Stimulated activated CD8-positive, alpha-beta memory T cell treated with anti-CD3 and anti-CD28 coated beads, Interleukin-7, amount 100 ng/mL, for 24 hours (primary cell): ENCODE measurements around the gene EHMT2.
A peak's percentile ranks its signal among the peaks of the same experiment; 100 is the strongest.

Experiments
- DNase-seq: peaks from one replicate; pipeline ENCODE4 v3.0.0-alpha.2; 2020; ENCODE audit warnings: low read depth

EHMT2 gene

DNA sequence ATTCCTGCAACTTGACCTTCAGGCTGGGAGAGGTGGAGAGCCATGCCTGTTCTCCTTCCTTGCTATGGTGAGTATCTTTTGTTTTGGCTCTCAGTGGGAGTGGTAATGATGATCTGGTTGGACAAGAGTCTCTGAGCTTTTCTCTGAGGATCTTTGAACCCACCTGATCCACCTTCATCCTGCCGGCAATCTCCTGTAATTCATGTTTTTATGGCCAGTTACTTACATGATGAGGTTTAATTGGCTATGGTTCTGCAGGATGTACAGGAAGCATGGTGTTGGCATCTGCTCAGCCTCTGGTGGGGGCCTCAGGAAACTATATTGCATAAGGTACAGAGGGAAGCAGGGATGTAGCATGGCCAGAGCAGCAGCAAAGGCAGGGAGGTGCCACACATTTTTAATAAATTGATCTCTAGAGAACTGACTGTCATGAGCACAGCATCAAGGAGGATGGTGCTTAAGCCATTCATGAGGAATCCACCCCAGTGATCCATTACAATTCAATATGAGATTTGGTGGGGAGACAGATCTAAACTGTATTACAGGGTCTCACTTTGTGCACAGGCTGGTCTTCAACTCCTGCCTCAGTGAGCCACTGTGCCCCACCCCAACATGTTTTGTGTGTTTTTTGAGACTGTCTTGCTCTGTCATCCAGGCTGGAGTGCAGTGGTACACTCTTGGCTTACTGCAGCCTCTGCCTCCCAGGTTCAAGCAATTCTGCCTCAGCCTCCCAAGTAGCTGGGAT, 60.0 kb downstream of the EHMT2 start:
- no peak for DNase-seq

DNA sequence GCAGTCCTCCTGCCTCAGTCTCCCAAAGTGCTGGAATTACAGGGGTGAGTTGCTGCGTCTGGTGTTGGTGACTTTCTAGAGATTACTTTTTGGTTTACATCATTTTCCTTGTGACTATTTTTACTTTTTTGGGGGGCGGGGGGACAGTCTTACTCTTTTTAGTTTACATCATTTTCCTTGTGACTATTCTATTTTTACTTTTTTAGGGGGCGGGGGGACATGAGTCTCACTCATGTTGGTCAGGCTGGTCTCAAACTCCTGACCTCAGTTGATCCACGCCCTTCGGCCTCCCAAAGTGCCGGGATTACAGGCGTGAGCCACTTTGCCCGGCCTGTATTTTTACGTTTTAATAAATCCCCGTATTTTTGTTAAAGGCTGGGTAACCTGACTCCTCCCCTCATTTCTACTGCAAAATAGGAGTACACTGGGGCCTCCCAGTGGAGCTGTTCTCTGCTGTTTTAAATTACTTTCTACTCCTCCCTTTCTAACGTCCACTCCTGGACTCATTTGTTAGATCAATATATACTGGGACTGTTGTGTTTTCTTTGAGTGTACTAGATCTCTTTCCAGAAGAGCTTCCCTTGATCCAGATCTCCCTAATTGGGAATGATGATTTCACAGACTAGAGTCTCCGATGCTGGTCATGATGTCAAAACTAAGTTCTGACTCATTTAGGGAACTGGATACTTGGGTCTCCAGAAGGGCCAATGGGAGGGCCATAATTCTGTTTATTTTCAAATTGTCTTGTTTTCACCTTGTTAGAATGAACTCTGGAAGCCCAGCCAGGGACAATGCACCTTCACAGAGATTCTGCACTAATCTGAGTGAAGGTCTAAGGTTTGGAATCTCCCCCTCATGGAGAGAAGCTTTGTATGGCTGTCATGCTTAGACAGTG, 60.8 kb downstream of the EHMT2 start:
- DNase-seq, result no peak

DNA sequence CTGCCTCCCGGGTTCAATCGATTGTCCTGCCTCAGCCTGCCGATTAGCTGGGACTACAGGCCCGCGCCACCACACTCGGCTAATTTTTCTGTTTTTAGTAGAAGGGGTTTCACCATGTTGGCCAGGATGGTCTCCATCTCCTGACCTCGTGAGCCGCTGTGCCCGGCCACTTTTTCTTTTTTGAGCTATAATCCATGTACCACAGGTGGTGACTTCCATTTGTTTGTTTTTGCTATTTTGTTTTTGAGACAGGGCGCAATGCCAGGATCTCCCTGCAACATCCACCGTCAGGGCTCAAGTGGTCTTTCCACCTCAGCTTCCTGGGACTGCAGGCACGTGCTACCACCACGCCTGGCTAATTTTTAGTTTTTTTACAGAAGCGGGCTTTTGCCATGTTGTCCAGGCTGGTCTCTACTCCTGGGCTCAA, 61.4 kb downstream of the EHMT2 start:
- no peak for DNase-seq

DNA sequence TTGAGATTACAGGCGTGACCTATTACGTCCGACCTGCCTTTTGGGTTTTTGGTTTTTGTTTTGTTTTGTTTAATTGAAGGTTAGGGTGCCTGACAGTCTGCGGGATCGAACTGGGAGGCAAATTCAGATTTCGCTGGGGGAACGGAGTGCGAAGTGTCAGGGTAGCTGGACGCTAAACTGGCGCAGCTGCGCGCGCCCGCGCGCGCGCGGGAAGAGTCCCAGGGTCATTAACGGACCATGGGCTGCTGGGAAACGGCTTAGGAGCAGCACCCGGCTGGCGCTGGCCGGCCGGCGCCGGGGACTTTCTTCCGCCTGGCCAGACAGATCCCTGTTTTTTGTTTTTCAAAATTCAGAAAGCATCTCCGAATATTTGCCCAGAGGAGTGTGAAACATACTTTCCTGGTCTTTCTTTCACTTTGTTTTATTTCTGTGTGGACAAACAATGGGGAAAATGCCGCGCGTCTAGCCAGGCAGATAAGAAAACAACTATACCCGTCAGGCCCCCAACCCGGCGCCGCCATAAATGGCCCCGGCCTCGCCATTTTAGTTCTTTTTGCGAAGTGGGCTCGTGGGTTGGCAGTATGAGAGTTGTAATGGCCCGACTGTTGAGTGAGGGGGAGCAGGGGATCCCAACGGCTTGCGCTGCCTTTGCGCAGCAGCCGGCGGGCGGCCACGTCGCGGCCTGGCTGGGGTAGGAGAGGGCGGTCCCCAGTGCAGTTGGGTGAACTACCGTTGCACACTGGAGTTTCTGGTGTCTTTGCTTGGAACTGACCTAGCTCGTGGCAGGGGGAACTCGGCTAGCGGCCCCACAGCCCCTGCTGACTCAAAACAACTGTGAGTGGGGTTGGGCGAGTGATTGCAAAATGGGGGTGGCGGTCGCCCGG, 62.9 kb downstream of the EHMT2 start:
- DNase-seq, result peak; percentile 58

DNA sequence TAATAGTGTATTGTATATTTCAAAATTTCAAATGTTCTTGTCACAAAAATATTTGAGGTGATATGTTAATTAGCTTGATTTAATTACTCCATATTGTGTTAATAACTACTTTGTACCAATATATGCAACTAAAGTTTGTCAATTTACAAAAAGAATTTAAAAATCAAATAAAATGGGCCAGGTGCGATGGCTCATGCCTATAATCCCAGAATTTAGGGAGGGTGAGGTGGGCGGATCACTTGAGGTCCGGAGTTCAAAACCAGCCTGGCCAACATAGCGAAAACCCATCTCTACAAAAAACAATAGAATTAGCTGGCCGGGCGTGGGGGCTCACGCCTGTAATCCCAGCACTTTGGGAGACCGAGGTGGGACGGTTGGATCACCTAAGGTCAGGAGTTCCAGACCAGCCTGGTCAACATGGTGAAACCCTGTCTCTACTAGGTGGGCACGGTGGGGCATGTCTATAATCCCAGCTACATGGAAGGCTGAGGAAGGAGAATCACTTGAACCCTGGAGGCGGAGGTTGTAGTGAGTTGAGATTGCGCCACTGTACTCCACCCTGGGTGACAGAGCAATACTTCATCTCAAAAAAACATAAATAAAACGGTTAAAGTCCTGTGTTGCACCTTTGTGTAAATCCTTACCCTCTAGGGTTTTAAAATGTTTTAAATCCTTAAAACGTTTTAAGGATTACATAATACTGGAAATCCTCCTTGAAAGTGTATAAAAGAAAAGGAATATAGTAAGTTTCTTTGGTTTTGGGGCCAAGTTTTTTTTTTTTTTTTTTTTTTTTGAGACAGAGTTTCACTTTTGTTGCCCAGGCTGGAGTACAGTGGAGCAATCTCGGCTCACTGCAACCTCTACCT, 65.9 kb downstream of the EHMT2 start:
- no peak for DNase-seq

DNA sequence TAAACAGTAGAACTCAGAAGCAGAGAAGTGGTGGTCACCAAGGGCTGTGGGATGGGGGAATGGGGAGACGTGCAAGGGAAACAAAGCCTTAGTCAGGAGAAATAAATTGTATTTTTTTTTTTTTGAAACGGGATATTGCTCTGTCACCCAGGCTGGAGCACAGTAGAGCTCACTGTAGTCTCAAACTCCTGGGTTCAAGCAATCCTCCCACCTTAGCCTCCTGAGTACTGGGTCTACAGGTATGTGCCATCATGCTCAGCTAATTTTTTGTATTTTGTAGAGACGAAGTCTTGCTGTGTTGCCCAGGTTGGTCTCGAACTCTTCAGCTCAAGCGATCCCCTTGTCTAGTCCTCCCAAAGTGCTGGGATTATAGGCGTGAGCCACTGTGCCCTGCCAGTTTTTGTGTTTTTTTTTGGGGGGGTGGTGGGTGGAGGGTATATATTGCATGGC, 66.6 kb downstream of the EHMT2 start:
- no peak for DNase-seq
